GM19438 (cell line): ENCODE measurements around the gene LAMB1.
"Not testable (repeated sequence)": the region's sequence is repeated elsewhere in the genome, so short reads cannot be mapped to it uniquely, and the experiment has no call there.

ENCODE experiments used
- ATAC-seq: cut with Tn5 transposase; IDR thresholded peaks from one replicate; pipeline ENCODE4 v1.9.1; 2021; ENCODE audit warnings: low read depth; ENCODE audit not compliant: unreplicated experiment

Gene LAMB1

GRCh38 chr7:107976620-107977019 lies 26.3 kb downstream of the LAMB1 start:
- no peak for ATAC-seq

DNA sequence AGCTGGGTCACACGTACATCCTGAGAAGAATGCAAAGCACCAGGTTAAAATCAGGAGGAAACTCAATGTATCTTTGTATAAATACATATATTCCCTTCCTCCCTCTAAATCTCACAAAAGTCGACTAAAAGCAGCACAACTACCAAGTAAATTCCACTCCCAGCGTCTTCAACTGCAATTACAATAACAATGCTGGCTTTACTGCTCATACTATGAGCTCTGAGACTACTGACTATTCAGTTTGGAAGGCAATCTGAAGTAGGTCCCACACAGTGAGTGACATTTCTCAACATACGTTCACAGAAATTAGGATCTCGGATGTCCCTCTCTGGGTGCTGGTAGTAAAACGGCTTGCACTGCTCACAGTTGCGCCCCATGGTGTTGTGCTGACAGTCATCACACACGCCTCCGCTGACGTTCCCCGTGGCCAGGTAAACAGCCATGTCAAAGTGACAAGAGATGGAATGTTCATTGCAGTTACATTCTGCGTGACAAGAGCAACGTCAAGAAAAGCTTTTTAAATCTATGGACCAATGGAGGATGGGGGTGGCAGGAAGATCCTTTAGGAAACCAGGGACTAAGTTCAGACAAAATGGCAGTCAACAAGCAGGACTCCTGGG lies 27.5 kb downstream of the LAMB1 start:
- no peak for ATAC-seq

DNA sequence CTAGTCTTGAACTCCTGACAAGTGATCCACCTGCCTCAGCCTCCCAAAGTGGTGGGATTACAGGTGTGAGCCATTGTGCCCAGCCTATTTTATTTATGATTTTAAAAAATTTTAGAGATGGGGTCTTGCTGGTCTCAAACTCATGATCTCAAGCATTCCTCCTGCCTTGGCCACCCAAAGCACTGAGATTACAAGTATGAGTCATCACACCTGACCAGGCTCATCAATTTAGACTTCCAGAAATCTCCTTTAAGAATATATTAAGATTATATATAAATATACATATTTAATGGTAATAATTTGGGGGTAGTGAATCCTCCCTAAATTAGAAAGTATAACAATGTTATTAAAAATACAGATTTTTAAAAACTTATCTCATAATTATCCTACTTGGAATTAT lies 29.1 kb downstream of the LAMB1 start:
- no peak for ATAC-seq

DNA sequence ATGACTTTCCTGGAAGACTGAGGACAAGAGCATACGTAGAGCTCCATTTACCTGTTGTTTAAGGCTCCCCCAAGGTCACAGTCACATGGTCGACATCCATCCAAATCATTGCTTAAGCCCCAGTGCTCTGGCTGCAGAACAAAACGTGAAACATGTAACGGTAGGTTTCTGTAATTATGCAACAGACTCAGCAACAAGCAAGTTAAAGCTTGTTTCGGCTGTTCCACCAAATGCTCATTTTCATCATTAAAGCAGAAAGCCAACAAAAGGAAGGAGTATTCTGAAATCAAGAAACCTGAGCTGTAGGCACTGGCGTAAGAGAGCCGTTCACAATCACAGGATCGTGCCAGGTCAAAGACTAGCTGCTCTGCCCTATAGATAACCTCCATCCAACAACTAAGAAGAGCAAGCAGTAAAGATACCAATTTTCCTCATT lies 30.0 kb downstream of the LAMB1 start:
- ATAC-seq, result no peak

- ATAC-seq, result no peak
Measured at GRCh38 chr7:107972075-107972482, 30.9 kb downstream of the LAMB1 start.

DNA sequence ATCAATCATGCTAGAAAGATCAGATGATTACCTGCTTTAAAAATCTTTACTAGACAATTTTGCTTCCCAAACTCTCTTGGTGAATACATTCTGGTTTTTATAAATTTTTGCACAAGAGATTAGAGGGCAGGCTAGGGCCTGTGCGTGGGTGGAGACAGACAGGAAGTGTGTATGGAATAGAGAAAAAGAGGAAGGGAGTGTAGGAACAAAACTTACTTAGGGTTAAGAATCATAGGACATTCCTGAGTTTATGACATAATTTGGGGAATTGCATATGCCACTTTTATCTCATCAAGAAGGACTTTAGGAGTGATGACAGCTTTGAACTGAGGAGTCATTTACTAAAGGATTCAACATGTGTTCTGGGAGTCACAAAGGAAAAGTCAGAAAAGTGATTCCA lies 31.3 kb downstream of the LAMB1 start:
- no peak for ATAC-seq

- ATAC-seq, result no peak
Measured at GRCh38 chr7:107971100-107971499, 31.9 kb downstream of the LAMB1 start.

- ATAC-seq, result no peak
Measured at GRCh38 chr7:107969856-107970255, 33.1 kb downstream of the LAMB1 start.

- ATAC-seq, result no peak
Measured at GRCh38 chr7:107968449-107968848, 34.5 kb downstream of the LAMB1 start.

DNA sequence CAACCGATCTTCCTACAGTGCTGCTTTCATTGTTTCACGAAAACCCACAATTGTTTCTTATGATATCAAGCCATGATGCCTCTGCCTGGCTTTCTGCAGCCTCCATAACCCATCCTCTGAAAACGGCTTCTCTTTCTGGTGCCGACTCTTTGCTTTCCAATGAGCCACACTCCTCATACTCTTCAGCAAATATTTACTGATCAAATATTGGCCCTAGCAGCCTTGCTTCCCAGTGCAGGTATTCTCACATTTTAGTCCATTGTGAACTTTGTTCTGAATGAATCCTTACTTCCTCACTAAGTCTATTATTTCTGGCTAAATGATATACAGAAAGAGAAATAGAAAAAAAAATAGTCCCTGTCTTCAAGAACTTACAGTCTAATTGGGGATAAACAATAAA lies 35.5 kb downstream of the LAMB1 start:
- no peak for ATAC-seq

GRCh38 chr7:107966711-107967110 lies 36.2 kb downstream of the LAMB1 start:
- ATAC-seq, result no peak

- ATAC-seq, result no peak
Measured at GRCh38 chr7:107964510-107964909, 38.5 kb downstream of the LAMB1 start.

DNA sequence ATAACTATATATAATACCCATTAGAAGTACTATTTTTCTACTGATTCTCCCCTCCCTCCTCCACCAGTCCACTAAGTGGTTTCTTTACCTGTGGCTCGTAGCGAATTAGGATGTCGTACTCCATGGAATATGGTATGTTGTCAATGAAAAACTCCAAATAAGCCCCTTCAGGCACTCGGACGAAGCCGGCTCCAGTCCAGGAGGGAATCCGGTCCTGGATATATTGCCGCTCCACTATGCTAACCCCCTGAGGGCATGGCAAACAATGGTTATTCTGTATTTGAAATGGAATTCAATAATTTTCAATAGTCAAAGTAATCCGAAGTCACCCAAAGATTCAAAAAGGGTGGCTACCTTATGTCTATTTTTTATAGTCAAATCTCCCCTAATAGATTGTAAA lies 40.1 kb downstream of the LAMB1 start:
- ATAC-seq, result no peak

GRCh38 chr7:107961405-107961804 lies 41.6 kb downstream of the LAMB1 start:
- no peak for ATAC-seq

- no peak for ATAC-seq
Measured at GRCh38 chr7:107960272-107960671, 42.7 kb downstream of the LAMB1 start.

GRCh38 chr7:107959527-107959898 lies 43.4 kb downstream of the LAMB1 start:
- no peak for ATAC-seq

GRCh38 chr7:107958764-107959526 lies 44.0 kb downstream of the LAMB1 start:
- no peak for ATAC-seq

DNA sequence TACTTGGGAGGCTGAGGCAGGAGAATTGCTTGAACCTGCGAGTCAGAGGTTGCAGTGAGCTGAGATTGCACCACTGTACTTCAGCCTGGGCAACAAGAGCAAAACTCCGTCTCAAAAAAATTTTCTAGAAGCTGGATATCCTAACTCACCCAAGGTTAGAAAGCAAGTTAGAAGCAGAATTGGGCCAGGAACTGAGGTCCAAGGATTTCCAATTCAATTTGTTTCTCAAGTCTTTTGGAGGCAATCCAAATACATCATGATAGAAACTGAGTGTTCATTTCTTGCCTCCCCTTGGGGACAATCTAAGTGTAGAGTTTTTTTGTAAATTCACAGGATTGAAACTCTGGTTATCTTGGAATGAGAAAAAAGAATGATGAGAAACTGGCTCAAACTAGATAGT lies 45.5 kb downstream of the LAMB1 start:
- no peak for ATAC-seq

DNA sequence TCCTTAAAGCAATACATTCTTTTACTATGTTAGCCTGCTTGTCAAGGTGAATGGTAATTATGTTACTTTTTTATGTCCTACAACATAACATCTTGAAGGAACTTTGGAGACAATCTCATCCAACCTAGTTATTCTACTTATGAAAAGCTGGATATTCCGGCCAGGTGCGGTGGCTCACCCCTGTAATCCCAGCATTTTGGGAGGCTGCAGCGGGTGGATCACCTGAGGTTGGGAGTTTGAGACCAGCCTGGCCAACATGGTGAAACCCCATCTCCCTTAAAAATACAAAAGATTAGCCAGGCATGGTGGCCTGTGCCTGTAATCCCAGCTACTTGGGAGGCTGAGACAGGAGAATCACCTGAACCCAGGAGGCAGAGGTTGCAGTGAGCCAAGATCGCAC lies 46.0 kb downstream of the LAMB1 start:
- not testable (repeated sequence) for ATAC-seq

GRCh38 chr7:107955394-107955793 lies 47.6 kb downstream of the LAMB1 start:
- no peak for ATAC-seq

GRCh38 chr7:107953924-107954303 lies 49.0 kb downstream of the LAMB1 start:
- ATAC-seq, result no peak

DNA sequence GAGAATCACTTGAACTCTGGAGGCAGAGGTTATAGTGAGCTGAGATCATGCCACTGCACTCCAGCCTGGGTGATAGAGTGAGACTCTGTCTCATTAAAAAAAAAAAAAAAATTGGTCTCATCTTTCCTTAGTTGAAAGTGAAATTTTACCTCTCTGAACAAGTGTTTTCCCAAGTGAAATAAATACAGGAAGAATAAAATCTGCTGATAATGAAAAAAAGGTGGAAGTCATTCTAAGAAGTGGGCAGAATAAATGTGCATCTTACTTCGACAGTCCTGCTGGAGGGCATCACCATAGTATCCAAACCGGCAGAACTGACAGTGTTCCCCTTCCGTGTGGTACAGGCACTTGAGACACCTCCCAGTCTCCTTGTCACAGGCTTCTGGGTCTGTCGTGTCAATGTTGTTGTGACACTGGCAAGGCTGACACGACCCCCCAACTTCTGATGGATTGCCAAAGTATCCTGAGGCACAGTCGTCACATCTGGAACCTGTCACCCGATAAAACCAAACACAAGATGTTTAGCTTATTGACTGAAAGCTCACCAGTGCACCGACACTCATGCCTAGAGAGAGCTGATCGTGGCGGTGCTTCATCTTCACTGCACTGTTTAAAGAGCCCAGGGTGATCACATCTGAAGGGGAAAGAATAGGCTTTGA lies 49.6 kb downstream of the LAMB1 start:
- ATAC-seq, result no peak
